HG03354 (cell line): ENCODE measurements around the gene NFIB.

Experiments
- ATAC-seq: cut with Tn5 transposase; IDR thresholded peaks from one replicate; pipeline ENCODE4 v1.9.1; 2021; ENCODE audit warnings: mild to moderate bottlenecking; ENCODE audit not compliant: unreplicated experiment, poor library complexity, severe bottlenecking

The NFIB gene

GRCh38 chr9:14345354-14346230 is 31.7 kb upstream of the NFIB start:
- ATAC-seq: no peak

GRCh38 chr9:14344941-14345353 is 31.0 kb upstream of the NFIB start:
- no peak for ATAC-seq

- no peak for ATAC-seq
Measured at GRCh38 chr9:14344053-14344524, 30.1 kb upstream of the NFIB start.

- ATAC-seq: no peak
Measured at GRCh38 chr9:14343261-14344031, 29.5 kb upstream of the NFIB start.

- no peak for ATAC-seq
Measured at GRCh38 chr9:14342736-14343135, 28.8 kb upstream of the NFIB start.

- no peak for ATAC-seq
Measured at GRCh38 chr9:14341437-14342122, 27.6 kb upstream of the NFIB start.

- ATAC-seq: no peak
Measured at GRCh38 chr9:14340994-14341393, 27.1 kb upstream of the NFIB start.

GRCh38 chr9:14340219-14340873 is 26.4 kb upstream of the NFIB start:
- ATAC-seq: no peak

- ATAC-seq: no peak
Measured at GRCh38 chr9:14339746-14340145, 25.8 kb upstream of the NFIB start.

GRCh38 chr9:14337615-14338014 is 23.7 kb upstream of the NFIB start:
- ATAC-seq: no peak

GRCh38 chr9:14336244-14336643 is 22.3 kb upstream of the NFIB start:
- ATAC-seq: no peak

GRCh38 chr9:14331120-14331519 is 17.2 kb upstream of the NFIB start:
- no peak for ATAC-seq

GRCh38 chr9:14327036-14327435 is 13.1 kb upstream of the NFIB start:
- no peak for ATAC-seq

- ATAC-seq: no peak
Measured at GRCh38 chr9:14326264-14326826, 12.4 kb upstream of the NFIB start.

GRCh38 chr9:14325147-14325546 is 11.2 kb upstream of the NFIB start:
- no peak for ATAC-seq

GRCh38 chr9:14323985-14324650 is 10.2 kb upstream of the NFIB start:
- ATAC-seq: no peak

- peak; percentile 1 for ATAC-seq
Measured at GRCh38 chr9:14323083-14323971, 9.4 kb upstream of the NFIB start.
